ENCODE data around the gene NPC1L1. TPM values are rescaled to one million over a fixed set of nuclear protein-coding genes. Genes with fewer than 3 reads are reported as not detected.

The NPC1L1 gene
- total and polyA plus RNA-seq, 2 of the 4 experiments (the other 2 are of a cell fraction): 0.07 TPM; not detected in 1

DNA sequence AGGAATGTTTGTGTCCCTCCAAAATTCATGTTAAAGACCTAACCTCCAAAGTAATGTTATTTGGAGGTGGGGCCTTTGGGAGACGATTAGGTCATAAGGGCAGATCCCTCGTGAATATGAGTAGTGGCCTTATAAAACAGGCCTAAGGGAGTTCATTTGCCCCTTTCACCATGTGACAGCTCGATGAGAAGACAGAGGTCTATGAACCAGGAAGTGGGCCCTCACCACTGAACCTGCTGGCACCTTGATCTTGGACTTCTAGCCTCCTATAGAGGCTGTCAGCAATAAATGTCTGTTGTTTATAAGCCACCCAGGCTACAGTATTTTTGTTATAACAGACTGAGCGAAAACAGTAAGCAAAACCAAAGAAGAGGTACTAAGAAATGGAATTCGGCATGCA is 64.8 kb downstream of the NPC1L1 start:
- dilution Hi-C loops (cut with HindIII; ENCODE audit: low sequenced_read_pairs, unreplicated experiment) (no loop called here), in situ Hi-C loops (cut with MboI; ENCODE audit: low sequenced_read_pairs) (loop anchor here (5.0 kb wide), 1 partner anchor 234 kb away; no protein-coding TSS in a partner anchor)
- POLR2A ChIA-PET (ENCODE audit: unreplicated experiment): no interaction called here

More for the DNA sequence above, 64.8 kb downstream of the NPC1L1 start:
- Histone ChIP-seq H3K14ac (replicated peaks; ENCODE audit: low read depth, low read length) (no peak overlapping the region), H2BK5ac (ENCODE audit: low read depth, low read length, poor library complexity, severe bottlenecking) (no peak overlapping the region), H3K27me3 (ENCODE audit: control insufficient read depth, insufficient read depth, low read length) (no peaks in the 10 kb centered on the region), H2BK20ac (ENCODE audit: low read depth, low read length) (no peak overlapping the region), H2BK120ac (ENCODE audit: low read depth, low read length) (no peak overlapping the region), H2AK5ac (ENCODE audit: low read depth, low read length) (no peak overlapping the region), H3K18ac (ENCODE audit: low read depth, low read length) (no peak overlapping the region), H4K5ac (ENCODE audit: low read depth, low read length) (no peak overlapping the region), H3K4ac (ENCODE audit: low read depth, low read length) (no peak overlapping the region), H3K9ac (ENCODE audit: low read depth, low read length) (no peak overlapping the region), H4K8ac (ENCODE audit: low read depth in 2 of 2, low read length in 2 of 2) (no peak overlapping the region), H3K9me3 (ENCODE audit: control insufficient read depth, insufficient read depth, low read length) (no peaks in the 10 kb centered on the region), H4K20me1 (ENCODE audit: insufficient read depth, low read length) (peaks cover 23% of the 10 kb centered on the region; the same call in 1 of the 2 replicates), H2AK9ac (replicated peaks; ENCODE audit: low read depth, low read length, poor library complexity) (no peak overlapping the region), H2AFZ (replicated peaks; ENCODE audit: low read length, poor library complexity) (no peak overlapping the region), H3K23ac (ENCODE audit: low read depth, low read length) (no peak overlapping the region), H3K56ac (ENCODE audit: extremely low read depth, insufficient read depth, low read length) (no peak overlapping the region), H3K4me3 (ENCODE audit: insufficient read depth, low read depth, low read length) (no peak overlapping the region), H3K27ac (ENCODE audit: insufficient read depth, low read length) (no peak overlapping the region), H4K91ac (ENCODE audit: insufficient read depth, low read depth, low read length) (no peak overlapping the region), H3K4me1 (ENCODE audit: control insufficient read depth, insufficient read depth, low read length) (peaks cover 3% of the 10 kb centered on the region; the same call in 1 of the 2 replicates), H3K79me1 (ENCODE audit: low read depth in 1 of 2, low read length in 2 of 2) (peaks cover 33 to 54% of the 10 kb centered on the region in 2 experiments), H2BK15ac (ENCODE audit: low read depth, low read length) (no peak overlapping the region), H3K9me1 (ENCODE audit: insufficient read depth, low read length) (peaks cover 9% of the 10 kb centered on the region), H3K36me3 (ENCODE audit: control insufficient read depth, insufficient read depth, low read length) (peaks cover 23% of the 10 kb centered on the region), H3K4me2 (ENCODE audit: low read depth, low read length) (no peak overlapping the region)
- no peak for ATAC-seq (ENCODE audit: low read depth)
- WGBS, 2 experiments (ENCODE audit: extremely low coverage in 2 of 2, insufficient read length in 1 of 2): no CpG with 5 or more reads among the region's 5 CpGs
- no TSS peak for BruUV-seq (replicated peaks)
- TF ChIP-seq BHLHE40 (IDR thresholded peaks at IDR 0.05; ENCODE audit: low read depth, low read length) (no peak), MAZ (IDR thresholded peaks at IDR 0.05; ENCODE audit: borderline replicate concordance, low read depth, low read length) (no peak), CHD1 (IDR thresholded peaks at IDR 0.05; ENCODE audit: low read depth, low read length) (no peak), CEBPB (IDR thresholded peaks at IDR 0.05; ENCODE audit: low read depth, low read length) (no peak), NFE2L2 (IDR thresholded peaks at IDR 0.05; ENCODE audit: low read depth, low read length) (no peak), CTCF (conservative IDR thresholded peaks at IDR 0.05; ENCODE audit: low read depth, low read length) (no peak), FOS (IDR thresholded peaks at IDR 0.05; ENCODE audit: low read depth, low read length) (no peak), SMC3 (IDR thresholded peaks at IDR 0.05; ENCODE audit: low read depth, low read length) (no peak), ELK1 (IDR thresholded peaks at IDR 0.05; ENCODE audit: borderline replicate concordance, low read depth, low read length) (no peak), RCOR1 (IDR thresholded peaks at IDR 0.05; ENCODE audit: insufficient replicate concordance, low read length) (no peak), MAFK (IDR thresholded peaks at IDR 0.05; ENCODE audit: low read depth, low read length) (no peak), RAD21 (IDR thresholded peaks at IDR 0.05; ENCODE audit: low read length) (no peak), MXI1 (IDR thresholded peaks at IDR 0.05; ENCODE audit: borderline replicate concordance, low read depth, low read length) (no peak), RFX5 (IDR thresholded peaks at IDR 0.05; ENCODE audit: low read depth, low read length) (no peak)
- TF ChIP-seq, protein P1, sequence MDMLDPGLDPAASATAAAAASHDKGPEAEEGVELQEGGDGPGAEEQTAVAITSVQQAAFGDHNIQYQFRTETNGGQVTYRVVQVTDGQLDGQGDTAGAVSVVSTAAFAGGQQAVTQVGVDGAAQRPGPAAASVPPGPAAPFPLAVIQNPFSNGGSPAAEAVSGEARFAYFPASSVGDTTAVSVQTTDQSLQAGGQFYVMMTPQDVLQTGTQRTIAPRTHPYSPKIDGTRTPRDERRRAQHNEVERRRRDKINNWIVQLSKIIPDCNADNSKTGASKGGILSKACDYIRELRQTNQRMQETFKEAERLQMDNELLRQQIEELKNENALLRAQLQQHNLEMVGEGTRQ (IDR thresholded peaks at IDR 0.05; ENCODE audit: low read depth, low read length): no peak
- no peak for DNase-seq
- intact Hi-C loops (cut with micrococcal nuclease): no loop called here
- CTCF ChIA-PET: interaction anchor here (0.9 to 1.1 kb wide), 2 partner anchors 10 to 235 kb away, joined by 4 to 5 read pairs; no protein-coding TSS in a partner anchor
